Panc1 (cell line): ENCODE data around the gene RPS6KB2.

Source experiments
- POLR2AphosphoS5 ChIP-seq: IDR thresholded peaks from 2 replicates; pipeline ENCODE4 v1.6.1; 2012; ENCODE audit warnings: mild to moderate bottlenecking, low read depth, low read length, moderate library complexity
- TF ChIP-seq, protein P1 (sequence below): fragments of 450-650 bp; IDR thresholded peaks from 2 replicates; pipeline ENCODE4 v1.5.1; 2017; ENCODE audit warnings: mild to moderate bottlenecking

GRCh38 chr11:67420147-67420645 is 8.1 kb upstream of the RPS6KB2 start:
- TF ChIP-seq POLR2AphosphoS5 = no peak
- TF ChIP-seq, protein P1, sequence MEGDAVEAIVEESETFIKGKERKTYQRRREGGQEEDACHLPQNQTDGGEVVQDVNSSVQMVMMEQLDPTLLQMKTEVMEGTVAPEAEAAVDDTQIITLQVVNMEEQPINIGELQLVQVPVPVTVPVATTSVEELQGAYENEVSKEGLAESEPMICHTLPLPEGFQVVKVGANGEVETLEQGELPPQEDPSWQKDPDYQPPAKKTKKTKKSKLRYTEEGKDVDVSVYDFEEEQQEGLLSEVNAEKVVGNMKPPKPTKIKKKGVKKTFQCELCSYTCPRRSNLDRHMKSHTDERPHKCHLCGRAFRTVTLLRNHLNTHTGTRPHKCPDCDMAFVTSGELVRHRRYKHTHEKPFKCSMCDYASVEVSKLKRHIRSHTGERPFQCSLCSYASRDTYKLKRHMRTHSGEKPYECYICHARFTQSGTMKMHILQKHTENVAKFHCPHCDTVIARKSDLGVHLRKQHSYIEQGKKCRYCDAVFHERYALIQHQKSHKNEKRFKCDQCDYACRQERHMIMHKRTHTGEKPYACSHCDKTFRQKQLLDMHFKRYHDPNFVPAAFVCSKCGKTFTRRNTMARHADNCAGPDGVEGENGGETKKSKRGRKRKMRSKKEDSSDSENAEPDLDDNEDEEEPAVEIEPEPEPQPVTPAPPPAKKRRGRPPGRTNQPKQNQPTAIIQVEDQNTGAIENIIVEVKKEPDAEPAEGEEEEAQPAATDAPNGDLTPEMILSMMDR = no peak
